ENCODE measurements around the gene MSMP. TPM values are rescaled to one million over a fixed set of nuclear protein-coding genes. Genes with fewer than 3 reads are reported as not detected.

The MSMP gene
- total RNA-seq, 4 donors from 2014 or later = not detected

DNA sequence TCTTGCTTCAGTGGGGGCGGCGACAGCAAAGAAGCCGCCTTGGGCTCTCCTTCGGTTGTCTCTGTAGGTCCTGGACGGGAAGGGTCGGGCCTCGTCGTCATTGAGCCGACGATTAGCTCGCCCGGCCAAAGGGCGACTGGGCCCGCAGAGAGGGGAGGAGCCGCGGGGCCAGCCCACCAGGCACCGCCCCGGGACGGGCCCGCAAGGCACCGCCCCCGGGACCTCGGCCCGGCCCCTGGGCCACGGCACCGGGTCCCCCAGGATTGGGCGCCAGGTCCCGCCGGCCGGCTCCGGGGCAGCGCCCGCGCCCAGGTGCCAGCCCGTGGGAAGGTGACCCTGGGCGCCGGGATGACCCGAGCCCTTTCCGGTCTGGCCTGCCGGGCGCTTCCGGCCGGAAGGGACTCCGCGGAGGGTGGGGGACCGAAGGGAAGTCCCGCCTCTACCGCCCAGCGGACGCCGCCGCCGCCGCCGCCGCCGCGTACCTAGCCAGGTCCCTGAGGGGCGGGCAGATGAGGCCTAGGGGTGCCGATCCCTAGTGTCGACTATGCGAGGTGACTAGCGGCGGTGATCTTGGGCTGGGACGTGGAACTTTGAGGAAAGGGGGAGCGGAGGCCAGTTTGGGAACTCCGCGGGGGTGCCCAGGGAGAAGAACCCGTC lies 5.1 kb downstream of the MSMP start, which contains the start of the genes GBA2 and RGP1:
Gene GBA2, minus strand, starts transcription at position 371 of the 657 bp plus-strand sequence. CDS start 524 bp downstream, outside the sequence.
Gene RGP1, plus strand, starts transcription at position 430 of the 657 bp plus-strand sequence. CDS start 469 bp downstream, outside the sequence.
- Histone ChIP-seq H3K4me3 (peak within 1 kb of the TSS; percentile 90 to 96 (median 94)), H3K27ac (peak within 1 kb of the TSS; percentile 97 to 99 (median 97)), H3K27me3 (no peaks in the 10 kb centered on the region), H3K36me3 (peaks cover 0 to 47% (median 0%) of the 10 kb centered on the region in 3 donors), H3K9me3 (no peaks in the 10 kb centered on the region), H3K4me1 (peaks cover 0 to 45% (median 17%) of the 10 kb centered on the region in 4 donors)
- TF ChIP-seq POLR2A (IDR thresholded peaks at IDR 0.05) = peak; percentile 88 to 90
- TF ChIP-seq CTCF (IDR thresholded peaks at IDR 0.05) = no peak
- peak; percentile 76 to 93 (median 93) for DNase-seq

- no peak for DNase-seq
- Histone ChIP-seq H3K4me1 (peaks cover 0 to 52% (median 17%) of the 10 kb centered on the region in 4 donors), H3K27ac (peak overlapping the region; percentile 97 to 99 (median 97)), H3K9me3 (no peaks in the 10 kb centered on the region), H3K36me3 (peaks cover 0 to 47% (median 0%) of the 10 kb centered on the region in 3 donors), H3K27me3 (no peaks in the 10 kb centered on the region), H3K4me3 (peak overlapping the region; percentile 90 to 96 (median 94))
- TF ChIP-seq CTCF (IDR thresholded peaks at IDR 0.05) = no peak
- no peak for TF ChIP-seq POLR2A (IDR thresholded peaks at IDR 0.05)
Measured at GRCh38 chr9:35748242-35748857, 5.7 kb downstream of the MSMP start.

GRCh38 chr9:35746583-35746982 lies 7.5 kb downstream of the MSMP start:
- TF ChIP-seq CTCF (IDR thresholded peaks at IDR 0.05) = no peak
- TF ChIP-seq POLR2A (IDR thresholded peaks at IDR 0.05) = peak in 1 of 2 donors; percentile 77
- H3K4me1 ChIP-seq = peaks cover 0 to 52% (median 17%) of the 10 kb centered on the region in 4 donors
- peak overlapping the region; percentile 16 to 96 (median 92) for H3K4me3 ChIP-seq
- peak in 2 of 3 donors; percentile 62 to 76 for DNase-seq
- H3K36me3 ChIP-seq = peaks cover 0 to 47% (median 3%) of the 10 kb centered on the region in 3 donors
- no peaks in the 10 kb centered on the region for H3K27me3 ChIP-seq
- no peaks in the 10 kb centered on the region for H3K9me3 ChIP-seq
- peak overlapping the region in 3 of 4 donors; percentile 97 to 99 (median 97) for H3K27ac ChIP-seq

- Histone ChIP-seq H3K27me3 (no peaks in the 10 kb centered on the region), H3K4me3 (peak overlapping the region in 3 of 4 donors; percentile 90 to 96 (median 93)), H3K36me3 (peaks cover 0 to 47% (median 3%) of the 10 kb centered on the region in 3 donors), H3K9me3 (no peaks in the 10 kb centered on the region), H3K27ac (peak overlapping the region in 3 of 4 donors; percentile 54 to 99 (median 97)), H3K4me1 (peaks cover 0 to 50% (median 17%) of the 10 kb centered on the region in 4 donors)
- DNase-seq = no peak
- TF ChIP-seq CTCF (IDR thresholded peaks at IDR 0.05) = no peak
- TF ChIP-seq POLR2A (IDR thresholded peaks at IDR 0.05) = no peak
Measured at GRCh38 chr9:35745569-35745968, 8.5 kb downstream of the MSMP start.

DNA sequence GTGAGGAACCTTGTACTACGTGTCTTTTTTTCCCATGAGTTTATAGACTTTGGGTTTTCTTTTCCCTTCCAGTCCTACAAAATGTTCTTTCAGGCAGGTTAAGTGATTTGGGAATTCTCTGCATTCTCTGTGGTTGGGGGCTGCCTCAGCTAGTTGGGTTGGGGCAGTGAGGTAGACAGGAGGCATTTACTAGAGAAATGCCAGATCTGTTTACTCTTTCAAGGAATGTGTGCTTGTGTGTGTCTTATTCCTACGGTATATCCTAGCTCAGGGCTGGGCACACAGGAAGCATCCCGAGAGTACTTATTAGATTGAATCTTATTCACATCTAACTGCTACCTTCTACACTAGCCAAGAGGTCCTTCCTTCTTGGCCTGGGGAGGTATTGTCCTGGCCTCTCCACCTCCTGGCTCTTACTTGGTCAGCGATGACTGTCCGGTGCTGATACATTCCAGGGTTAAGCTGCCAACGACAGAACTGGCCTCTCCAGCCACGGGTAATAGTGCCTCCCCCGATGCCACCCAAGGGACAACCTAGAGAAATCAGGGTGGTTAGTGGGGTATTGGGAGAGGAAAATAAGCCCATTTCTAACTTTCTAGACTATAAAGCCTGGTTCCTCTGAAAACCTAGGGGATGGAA lies 10.1 kb downstream of the MSMP start:
- Histone ChIP-seq H3K27ac (peak overlapping the region in 1 of 4 donors; percentile 22), H3K36me3 (peaks cover 0 to 61% (median 3%) of the 10 kb centered on the region in 3 donors), H3K27me3 (no peaks in the 10 kb centered on the region), H3K4me3 (no peak overlapping the region), H3K9me3 (no peaks in the 10 kb centered on the region), H3K4me1 (peaks cover 0 to 41% (median 17%) of the 10 kb centered on the region in 4 donors)
- no peak for TF ChIP-seq POLR2A (IDR thresholded peaks at IDR 0.05)
- no peak for TF ChIP-seq CTCF (IDR thresholded peaks at IDR 0.05)
- no peak for DNase-seq

Data from Peyer's patch (tissue), 4 donors.